Astrocyte of the spinal cord (primary cell): ENCODE results near the gene SLC31A1.
"Not testable (repeated sequence)": the region's sequence is repeated elsewhere in the genome, so short reads cannot be mapped to it uniquely, and the experiment has no call there.

ENCODE experiments used
- DNase-seq: peaks from one replicate; pipeline ENCODE4 v3.0.0; 2011; ENCODE audit warnings: low read depth, low spot score
- H3K4me3 ChIP-seq: 2 replicates; pipeline ENCODE4 v1.5.1; 2011; ENCODE audit warnings: low read depth, mild to moderate bottlenecking, low read length, moderate library complexity
- CTCF ChIP-seq: IDR thresholded peaks from 2 replicates; pipeline ENCODE4 v1.5.1; 2012; ENCODE audit warnings: low read depth, mild to moderate bottlenecking, low read length, inconsistent platforms
- in situ Hi-C: cut with HindIII; loops from 2 replicates; pipeline ENCODE4 v1.10.0; 2017; ENCODE audit warnings: low sequenced_read_pairs

SLC31A1 gene

GRCh38 chr9:113238859-113239232, 17.5 kb downstream of the SLC31A1 start:
- in situ Hi-C loops = no loop called here
- no peak overlapping the region for H3K4me3 ChIP-seq
- DNase-seq = no peak
- TF ChIP-seq CTCF = no peak

GRCh38 chr9:113241161-113241560, 19.8 kb downstream of the SLC31A1 start:
- in situ Hi-C loops = no loop called here
- no peak for DNase-seq
- no peak for TF ChIP-seq CTCF
- no peak overlapping the region for H3K4me3 ChIP-seq

- no peak for TF ChIP-seq CTCF
- in situ Hi-C loops = no loop called here
- H3K4me3 ChIP-seq = no peak overlapping the region
- no peak for DNase-seq
Observed at GRCh38 chr9:113244556-113244955, 23.2 kb downstream of the SLC31A1 start.

GRCh38 chr9:113245894-113246293, 24.6 kb downstream of the SLC31A1 start:
- in situ Hi-C loops = no loop called here
- no peak for DNase-seq

GRCh38 chr9:113246928-113247327, 25.6 kb downstream of the SLC31A1 start:
- no peak for DNase-seq
- TF ChIP-seq CTCF = no peak
- in situ Hi-C loops = no loop called here
- no peak overlapping the region for H3K4me3 ChIP-seq

More at GRCh38 chr9:113245894-113246293, 24.6 kb downstream of the SLC31A1 start:
- TF ChIP-seq CTCF = no peak
- H3K4me3 ChIP-seq = no peak overlapping the region

GRCh38 chr9:113247640-113248039, 26.3 kb downstream of the SLC31A1 start:
- no peak overlapping the region for H3K4me3 ChIP-seq
- in situ Hi-C loops = no loop called here
- no peak for DNase-seq
- no peak for TF ChIP-seq CTCF

- in situ Hi-C loops, H3K4me3 ChIP-seq, DNase-seq: not testable (repeated sequence)
Observed at GRCh38 chr9:113249661-113250060, 28.3 kb downstream of the SLC31A1 start.
